ENCODE results near the gene IFNG-AS1. TPM values are rescaled to one million over a fixed set of nuclear protein-coding genes. Genes with fewer than 3 reads are reported as not detected.

The IFNG-AS1 gene
- total RNA-seq, 1 experiment from 2014 or later, result not detected

DNA sequence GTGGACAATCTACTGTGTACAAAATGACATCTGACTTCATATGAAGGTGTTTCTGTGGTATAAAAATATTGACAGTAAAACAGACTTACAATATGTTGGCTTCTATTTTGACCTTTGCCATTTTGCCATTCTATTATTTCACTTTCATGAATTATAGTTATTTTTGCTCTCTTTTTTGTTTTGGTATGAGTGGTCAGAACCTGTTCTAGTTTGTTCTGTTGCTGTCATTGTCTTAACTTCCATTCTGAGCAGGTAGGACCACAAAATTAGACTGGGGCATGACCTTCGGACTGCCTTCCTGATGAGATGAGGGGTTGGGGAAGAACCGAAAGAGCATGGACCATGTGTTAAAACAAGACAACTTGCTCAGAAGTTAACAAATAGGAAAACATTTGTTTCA is 36.5 kb upstream of the IFNG-AS1 start:
- no TSS peak for BruUV-seq (replicated peaks)
- TF ChIP-seq, protein P1, sequence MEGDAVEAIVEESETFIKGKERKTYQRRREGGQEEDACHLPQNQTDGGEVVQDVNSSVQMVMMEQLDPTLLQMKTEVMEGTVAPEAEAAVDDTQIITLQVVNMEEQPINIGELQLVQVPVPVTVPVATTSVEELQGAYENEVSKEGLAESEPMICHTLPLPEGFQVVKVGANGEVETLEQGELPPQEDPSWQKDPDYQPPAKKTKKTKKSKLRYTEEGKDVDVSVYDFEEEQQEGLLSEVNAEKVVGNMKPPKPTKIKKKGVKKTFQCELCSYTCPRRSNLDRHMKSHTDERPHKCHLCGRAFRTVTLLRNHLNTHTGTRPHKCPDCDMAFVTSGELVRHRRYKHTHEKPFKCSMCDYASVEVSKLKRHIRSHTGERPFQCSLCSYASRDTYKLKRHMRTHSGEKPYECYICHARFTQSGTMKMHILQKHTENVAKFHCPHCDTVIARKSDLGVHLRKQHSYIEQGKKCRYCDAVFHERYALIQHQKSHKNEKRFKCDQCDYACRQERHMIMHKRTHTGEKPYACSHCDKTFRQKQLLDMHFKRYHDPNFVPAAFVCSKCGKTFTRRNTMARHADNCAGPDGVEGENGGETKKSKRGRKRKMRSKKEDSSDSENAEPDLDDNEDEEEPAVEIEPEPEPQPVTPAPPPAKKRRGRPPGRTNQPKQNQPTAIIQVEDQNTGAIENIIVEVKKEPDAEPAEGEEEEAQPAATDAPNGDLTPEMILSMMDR (IDR thresholded peaks at IDR 0.05; ENCODE audit: insufficient read depth in 1 of 2, low read depth in 1 of 2, low read length in 1 of 2, severe bottlenecking in 1 of 2, unreplicated experiment in 1 of 2), result no peak
- POLR2A ChIA-PET, result no interaction called here

DNA sequence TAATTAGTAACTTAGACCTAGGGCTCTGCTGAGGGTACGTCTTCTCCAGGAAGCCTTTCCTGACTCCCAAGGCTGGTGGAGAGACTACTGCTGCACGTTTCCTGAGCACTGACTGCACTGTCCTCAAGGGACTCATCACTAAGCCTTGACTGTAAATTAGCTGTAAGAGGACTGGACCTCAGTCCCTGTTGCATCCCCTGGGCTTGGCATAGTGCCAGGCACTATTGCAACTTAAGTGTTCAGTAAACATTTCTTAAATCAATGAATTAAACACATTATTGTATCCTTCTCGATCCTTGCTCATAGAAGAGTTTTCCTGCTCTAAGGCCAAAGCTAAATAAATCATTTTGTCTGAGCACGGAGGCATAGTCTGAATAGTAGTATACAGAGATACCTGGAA is 31.9 kb upstream of the IFNG-AS1 start:
- BruUV-seq (replicated peaks), result no TSS peak
- H3K27me3 Mint-ChIP-seq (ENCODE audit: insufficient read depth, unreplicated experiment), result peaks cover 10% of the 10 kb centered on the region
- DNase-seq, result no peak
- TF ChIP-seq, protein P1 (IDR thresholded peaks at IDR 0.05; ENCODE audit: insufficient read depth in 1 of 2, low read depth in 1 of 2, low read length in 1 of 2, severe bottlenecking in 1 of 2, unreplicated experiment in 1 of 2), result no peak
- Histone ChIP-seq H3K9me3 (no peaks in the 10 kb centered on the region), H3K4me1 (no peaks in the 10 kb centered on the region), H3K4me3 (ENCODE audit: low read depth, low read length) (no peak overlapping the region), H3K36me3 (ENCODE audit: control insufficient read depth, insufficient read depth, low read length) (no peaks in the 10 kb centered on the region), H3K27me3 (replicated peaks; ENCODE audit: control insufficient read depth, insufficient read depth, low read length) (peaks cover 1% of the 10 kb centered on the region; the same call in 1 of the 2 replicates)
- no peak overlapping the region for H3K27ac Mint-ChIP-seq (ENCODE audit: unreplicated experiment)
- ChIA-PET CTCF (no interaction called here), POLR2A (no interaction called here)
- no peaks in the 10 kb centered on the region for H3K9me3 Mint-ChIP-seq (ENCODE audit: unreplicated experiment)
- no peak overlapping the region for H3K4me3 Mint-ChIP-seq (ENCODE audit: unreplicated experiment)
- H3K4me1 Mint-ChIP-seq (ENCODE audit: low read depth, unreplicated experiment), result no peaks in the 10 kb centered on the region
- no peaks in the 10 kb centered on the region for H3K36me3 Mint-ChIP-seq (ENCODE audit: insufficient read depth, unreplicated experiment)
- intact Hi-C loops (cut with micrococcal nuclease; ENCODE audit: unreplicated experiment), result no loop called here

More for the DNA sequence above, 36.5 kb upstream of the IFNG-AS1 start:
- intact Hi-C loops (cut with micrococcal nuclease; ENCODE audit: unreplicated experiment), result no loop called here
- H3K4me3 Mint-ChIP-seq (ENCODE audit: unreplicated experiment), result no peak overlapping the region
- Histone ChIP-seq H3K27me3 (replicated peaks; ENCODE audit: control insufficient read depth, insufficient read depth, low read length) (peaks cover 1% of the 10 kb centered on the region; the same call in 1 of the 2 replicates), H3K36me3 (ENCODE audit: control insufficient read depth, insufficient read depth, low read length) (no peaks in the 10 kb centered on the region), H3K4me1 (no peaks in the 10 kb centered on the region), H3K9me3 (0 out of 2 replicates have a peak, but pooled peaks cover 3% of the 10 kb centered on the region), H3K4me3 (ENCODE audit: low read depth, low read length) (no peak overlapping the region)
- no peak overlapping the region for H3K27ac Mint-ChIP-seq (ENCODE audit: unreplicated experiment)
- H3K9me3 Mint-ChIP-seq (ENCODE audit: unreplicated experiment), result no peaks in the 10 kb centered on the region
- peaks cover 4% of the 10 kb centered on the region for H3K27me3 Mint-ChIP-seq (ENCODE audit: insufficient read depth, unreplicated experiment)
- CTCF ChIA-PET, result no interaction called here
- DNase-seq, result no peak
- H3K36me3 Mint-ChIP-seq (ENCODE audit: insufficient read depth, unreplicated experiment), result no peaks in the 10 kb centered on the region
- H3K4me1 Mint-ChIP-seq (ENCODE audit: low read depth, unreplicated experiment), result no peaks in the 10 kb centered on the region

GRCh38 chr12:67958187-67958586 is 31.1 kb upstream of the IFNG-AS1 start:
- CTCF ChIA-PET, result no interaction called here
- no TSS peak for BruUV-seq (replicated peaks)
- TF ChIP-seq, protein P1 (IDR thresholded peaks at IDR 0.05; ENCODE audit: insufficient read depth in 1 of 2, low read depth in 1 of 2, low read length in 1 of 2, severe bottlenecking in 1 of 2, unreplicated experiment in 1 of 2), result no peak

More at GRCh38 chr12:67958187-67958586, 31.1 kb upstream of the IFNG-AS1 start:
- H3K9me3 Mint-ChIP-seq (ENCODE audit: unreplicated experiment), result no peaks in the 10 kb centered on the region
- H3K36me3 ChIP-seq (ENCODE audit: control insufficient read depth, insufficient read depth, low read length), result no peaks in the 10 kb centered on the region
- no peak overlapping the region for H3K4me3 Mint-ChIP-seq (ENCODE audit: unreplicated experiment)
- H3K27me3 ChIP-seq (replicated peaks; ENCODE audit: control insufficient read depth, insufficient read depth, low read length), result peaks cover 1% of the 10 kb centered on the region; the same call in 1 of the 2 replicates
- peaks cover 10% of the 10 kb centered on the region for H3K27me3 Mint-ChIP-seq (ENCODE audit: insufficient read depth, unreplicated experiment)
- POLR2A ChIA-PET, result no interaction called here
- H3K4me1 ChIP-seq, result no peaks in the 10 kb centered on the region
- intact Hi-C loops (cut with micrococcal nuclease; ENCODE audit: unreplicated experiment), result no loop called here
- H3K27ac Mint-ChIP-seq (ENCODE audit: unreplicated experiment), result no peak overlapping the region
- H3K9me3 ChIP-seq, result no peaks in the 10 kb centered on the region
- no peaks in the 10 kb centered on the region for H3K36me3 Mint-ChIP-seq (ENCODE audit: insufficient read depth, unreplicated experiment)
- no peak for DNase-seq
- no peaks in the 10 kb centered on the region for H3K4me1 Mint-ChIP-seq (ENCODE audit: low read depth, unreplicated experiment)
- no peak overlapping the region for H3K4me3 ChIP-seq (ENCODE audit: low read depth, low read length)
